ENCODE results near the gene KCNG4. TPM values are rescaled to one million over a fixed set of nuclear protein-coding genes. Genes with fewer than 3 reads are reported as not detected.

KCNG4 gene
- total RNA-seq, 2 donors from 2014 or later, result not detected

- Histone ChIP-seq H3K4me3 (no peak overlapping the region), H3K27ac (no peak overlapping the region), H3K9me3 (no peaks in the 10 kb centered on the region), H3K4me1 (ENCODE audit: control insufficient read depth in 1 of 2, low read depth in 2 of 2) (no peaks in the 10 kb centered on the region), H3K36me3 (no peaks in the 10 kb centered on the region), H3K27me3 (replicated peaks; ENCODE audit: insufficient read depth) (no peaks in the 10 kb centered on the region)
- TF ChIP-seq CTCF (IDR thresholded peaks at IDR 0.05), result no peak
- ATAC-seq (ENCODE audit: insufficient number of reproducible peaks, low FRiP score, low read depth) (no peak), DNase-seq (ENCODE audit: low spot score) (no peak)
Measured at GRCh38 chr16:84258266-84258665, 18.5 kb upstream of the KCNG4 start.

- no peaks in the 10 kb centered on the region for H3K4me1 ChIP-seq (ENCODE audit: control insufficient read depth in 1 of 2, low read depth in 2 of 2)
- ATAC-seq (ENCODE audit: insufficient number of reproducible peaks, low FRiP score, low read depth), result no peak
- no peak overlapping the region for H3K27ac ChIP-seq
- TF ChIP-seq CTCF (IDR thresholded peaks at IDR 0.05), result no peak
- H3K36me3 ChIP-seq, result no peaks in the 10 kb centered on the region
- H3K4me3 ChIP-seq, result no peak overlapping the region
- no peaks in the 10 kb centered on the region for H3K9me3 ChIP-seq
- no peak for DNase-seq (ENCODE audit: low spot score)
- H3K27me3 ChIP-seq (replicated peaks; ENCODE audit: insufficient read depth), result no peaks in the 10 kb centered on the region
Measured at GRCh38 chr16:84255050-84255810, 15.4 kb upstream of the KCNG4 start.

- Histone ChIP-seq H3K4me1 (ENCODE audit: control insufficient read depth in 1 of 2, low read depth in 2 of 2) (no peaks in the 10 kb centered on the region), H3K9me3 (no peaks in the 10 kb centered on the region), H3K27me3 (replicated peaks; ENCODE audit: insufficient read depth) (no peaks in the 10 kb centered on the region), H3K4me3 (no peak overlapping the region), H3K27ac (no peak overlapping the region), H3K36me3 (no peaks in the 10 kb centered on the region)
- no peak for TF ChIP-seq CTCF (IDR thresholded peaks at IDR 0.05)
- DNase-seq (ENCODE audit: low spot score) (no peak), ATAC-seq (ENCODE audit: insufficient number of reproducible peaks, low FRiP score, low read depth) (no peak)
Measured at GRCh38 chr16:84254062-84254461, 14.2 kb upstream of the KCNG4 start.

GRCh38 chr16:84253173-84253572 is 13.4 kb upstream of the KCNG4 start:
- H3K27ac ChIP-seq, result no peak overlapping the region
- ATAC-seq (ENCODE audit: insufficient number of reproducible peaks, low FRiP score, low read depth) (no peak), DNase-seq (ENCODE audit: low spot score) (no peak)
- no peak for TF ChIP-seq CTCF (IDR thresholded peaks at IDR 0.05)
- H3K27me3 ChIP-seq (replicated peaks; ENCODE audit: insufficient read depth), result no peaks in the 10 kb centered on the region
- H3K9me3 ChIP-seq, result no peaks in the 10 kb centered on the region
- H3K4me1 ChIP-seq (ENCODE audit: control insufficient read depth in 1 of 2, low read depth in 2 of 2), result no peaks in the 10 kb centered on the region
- H3K4me3 ChIP-seq, result no peak overlapping the region
- H3K36me3 ChIP-seq, result no peaks in the 10 kb centered on the region

GRCh38 chr16:84252184-84252583 is 12.4 kb upstream of the KCNG4 start:
- Histone ChIP-seq H3K27ac (no peak overlapping the region), H3K36me3 (no peaks in the 10 kb centered on the region), H3K4me1 (ENCODE audit: control insufficient read depth in 1 of 2, low read depth in 2 of 2) (no peaks in the 10 kb centered on the region), H3K4me3 (no peak overlapping the region), H3K9me3 (no peaks in the 10 kb centered on the region), H3K27me3 (replicated peaks; ENCODE audit: insufficient read depth) (no peaks in the 10 kb centered on the region)
- DNase-seq (ENCODE audit: low spot score), result no peak
- no peak for TF ChIP-seq CTCF (IDR thresholded peaks at IDR 0.05)
- no peak for ATAC-seq (ENCODE audit: insufficient number of reproducible peaks, low FRiP score, low read depth)
